ENCODE data around the gene PCYOX1L.
A peak's percentile ranks its signal among the peaks of the same experiment; 100 is the strongest.

PCYOX1L gene, protein sequence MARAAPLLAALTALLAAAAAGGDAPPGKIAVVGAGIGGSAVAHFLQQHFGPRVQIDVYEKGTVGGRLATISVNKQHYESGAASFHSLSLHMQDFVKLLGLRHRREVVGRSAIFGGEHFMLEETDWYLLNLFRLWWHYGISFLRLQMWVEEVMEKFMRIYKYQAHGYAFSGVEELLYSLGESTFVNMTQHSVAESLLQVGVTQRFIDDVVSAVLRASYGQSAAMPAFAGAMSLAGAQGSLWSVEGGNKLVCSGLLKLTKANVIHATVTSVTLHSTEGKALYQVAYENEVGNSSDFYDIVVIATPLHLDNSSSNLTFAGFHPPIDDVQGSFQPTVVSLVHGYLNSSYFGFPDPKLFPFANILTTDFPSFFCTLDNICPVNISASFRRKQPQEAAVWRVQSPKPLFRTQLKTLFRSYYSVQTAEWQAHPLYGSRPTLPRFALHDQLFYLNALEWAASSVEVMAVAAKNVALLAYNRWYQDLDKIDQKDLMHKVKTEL

GRCh38 chr5:149357370-149358293 lies at the start of gene PCYOX1L:
Gene PCYOX1L (plus strand): TSS chr5:149358046. CDS start chr5:149358069, 23 bp downstream.
- peak; percentile 93 for DNase-seq (ENCODE audit: low read depth)

- no peak for DNase-seq (ENCODE audit: low read depth)
Measured at GRCh38 chr5:149309354-149309753, 48.5 kb upstream of the PCYOX1L start.

- no peak for DNase-seq (ENCODE audit: low read depth)
Measured at GRCh38 chr5:149310488-149310887, 47.4 kb upstream of the PCYOX1L start.

GRCh38 chr5:149310947-149311658 lies 46.7 kb upstream of the PCYOX1L start:
- peak; percentile 90 for DNase-seq (ENCODE audit: low read depth)

DNA sequence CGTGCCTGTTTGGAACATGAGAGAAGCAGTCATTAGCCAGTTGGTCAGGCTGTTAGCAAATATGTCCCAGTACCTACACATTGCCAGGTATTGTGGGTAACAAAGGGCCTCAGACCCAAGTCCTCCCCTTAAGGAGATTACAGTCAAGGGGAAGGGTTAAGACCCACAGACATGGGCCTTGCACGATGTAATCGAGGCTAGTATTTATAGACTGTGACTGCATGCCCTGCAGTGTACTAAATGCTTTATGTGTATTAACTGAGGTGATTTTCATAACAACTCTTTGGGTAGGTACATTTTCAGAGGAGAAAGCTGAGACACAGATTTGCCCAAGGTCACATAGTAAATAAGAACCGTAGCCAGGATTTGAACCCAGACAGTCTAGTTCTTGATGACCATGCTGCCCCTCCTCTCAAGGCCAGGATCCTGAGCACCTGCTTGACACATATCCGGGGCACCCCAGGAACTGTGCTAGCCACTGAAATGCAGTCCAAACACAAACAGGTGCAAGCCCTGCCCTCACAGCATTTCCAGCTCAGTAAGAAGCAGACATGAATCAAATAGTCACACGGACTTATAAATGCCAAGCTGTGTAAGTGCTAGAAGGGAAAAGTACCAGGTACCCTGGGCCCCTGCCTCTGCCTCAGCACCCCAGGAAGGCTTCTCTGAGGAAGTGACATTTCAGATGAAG lies 44.5 kb upstream of the PCYOX1L start:
- DNase-seq (ENCODE audit: low read depth), result no peak

DNA sequence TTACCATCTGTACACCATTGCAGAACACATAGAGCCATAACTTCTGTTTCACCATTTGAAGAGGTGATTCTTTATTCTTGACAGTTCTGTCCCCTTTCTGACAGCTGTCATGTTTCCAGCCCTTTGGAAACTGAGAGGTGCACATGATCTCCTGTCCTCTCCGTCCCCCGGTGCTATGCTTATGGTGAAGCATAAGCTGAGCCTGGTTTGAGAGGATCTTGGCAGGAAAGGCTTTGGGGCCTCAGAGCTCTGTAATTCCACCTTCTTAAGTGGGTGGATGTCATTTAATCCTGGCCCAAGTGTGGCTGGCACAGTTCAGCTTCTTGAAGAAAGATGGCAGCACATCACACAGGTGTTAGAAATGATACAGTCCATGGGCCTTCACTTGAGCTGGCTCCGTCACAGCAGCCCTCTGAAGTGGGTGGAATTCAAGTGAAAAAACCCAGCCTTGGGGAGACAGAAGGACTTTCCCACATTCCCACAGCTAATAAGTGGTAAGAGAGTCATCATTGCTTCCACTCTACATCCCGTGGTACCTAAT lies 43.2 kb upstream of the PCYOX1L start:
- DNase-seq (ENCODE audit: low read depth), result no peak

DNA sequence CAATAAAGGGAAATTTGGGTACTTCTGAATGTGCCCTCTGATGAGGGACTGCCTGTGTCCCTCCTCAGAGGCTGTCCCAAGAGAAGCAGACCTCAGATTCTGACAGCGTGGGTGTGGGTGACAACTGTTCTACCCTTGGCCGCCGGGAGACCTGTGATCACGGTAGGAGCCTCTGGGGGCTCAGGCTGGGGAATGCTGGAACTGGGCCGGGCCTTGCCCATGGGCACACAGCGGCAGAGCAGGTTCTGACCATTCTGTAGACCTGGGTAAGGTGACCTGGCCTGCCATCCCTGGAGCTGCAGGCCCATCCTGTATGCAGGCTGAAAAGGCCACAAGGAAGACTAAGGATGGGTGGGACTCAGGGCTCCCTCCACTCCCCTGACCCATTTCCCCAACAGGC lies 42.1 kb upstream of the PCYOX1L start:
- no peak for DNase-seq (ENCODE audit: low read depth)

DNA sequence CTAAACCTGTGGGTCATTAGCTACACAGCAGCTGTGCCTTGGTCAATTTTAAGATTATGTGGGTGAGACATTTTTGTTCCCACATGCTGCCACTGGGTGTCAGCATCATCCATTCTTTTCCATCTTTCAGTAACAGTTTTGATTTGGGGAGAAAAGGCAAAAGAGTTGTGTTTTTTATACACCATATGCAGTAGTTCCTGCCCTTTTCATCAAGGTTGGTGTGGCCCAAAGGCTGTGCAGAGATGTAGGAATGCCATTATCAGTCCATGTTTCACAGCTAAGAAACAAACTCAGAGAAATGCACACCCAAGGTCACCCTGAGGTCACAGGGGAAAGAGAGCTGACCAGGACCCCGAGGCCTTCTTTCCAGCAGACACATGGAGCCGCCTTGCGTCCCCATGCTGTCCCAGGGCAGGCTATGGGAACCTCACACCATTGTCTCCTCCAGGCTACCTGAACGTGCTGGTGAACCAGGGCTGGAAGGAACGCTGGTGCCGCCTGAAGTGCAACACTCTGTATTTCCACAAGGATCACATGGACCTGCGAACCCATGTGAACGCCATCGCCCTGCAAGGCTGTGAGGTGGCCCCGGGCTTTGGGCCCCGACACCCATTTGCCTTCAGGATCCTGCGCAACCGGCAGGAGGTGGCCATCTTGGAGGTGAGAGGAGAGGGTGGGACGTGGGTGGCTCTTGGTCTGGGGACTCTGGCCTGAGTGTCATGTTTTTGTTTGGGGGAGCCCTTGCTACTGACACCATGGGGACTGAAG lies 40.4 kb upstream of the PCYOX1L start:
- DNase-seq (ENCODE audit: low read depth), result peak; percentile 49

- no peak for DNase-seq (ENCODE audit: low read depth)
Measured at GRCh38 chr5:149319174-149319573, 38.7 kb upstream of the PCYOX1L start.

DNA sequence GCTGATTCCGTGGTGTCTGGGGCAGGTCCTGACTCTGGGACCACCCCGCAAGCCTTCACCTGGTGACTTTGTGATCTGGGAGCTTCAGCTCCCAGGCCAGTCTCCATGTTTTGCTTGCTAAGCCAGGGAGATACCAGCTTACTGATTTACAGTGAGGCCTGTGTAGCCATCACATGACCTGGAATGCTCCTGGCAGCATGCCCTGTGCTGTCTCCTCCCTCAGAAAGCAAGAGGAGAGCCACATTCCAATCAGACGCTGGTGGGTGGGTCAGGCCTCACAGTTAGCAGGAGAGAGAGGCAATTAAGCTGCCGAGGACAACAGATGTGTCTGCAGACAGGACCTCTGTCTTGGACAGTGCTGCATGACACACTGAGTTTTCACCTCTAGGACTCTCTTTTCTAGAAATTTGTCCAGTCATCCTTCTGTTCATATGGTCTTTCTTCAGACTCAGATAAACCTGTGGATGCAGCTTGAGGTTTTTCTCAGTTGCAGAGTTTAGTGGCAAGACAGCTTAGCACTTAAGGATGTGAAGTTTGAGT lies 37.0 kb upstream of the PCYOX1L start:
- DNase-seq (ENCODE audit: low read depth), result peak; percentile 97

- DNase-seq (ENCODE audit: low read depth), result no peak
Measured at GRCh38 chr5:149322518-149322917, 35.3 kb upstream of the PCYOX1L start.

- peak; percentile 89 for DNase-seq (ENCODE audit: low read depth)
Measured at GRCh38 chr5:149323210-149323609, 34.6 kb upstream of the PCYOX1L start.

DNA sequence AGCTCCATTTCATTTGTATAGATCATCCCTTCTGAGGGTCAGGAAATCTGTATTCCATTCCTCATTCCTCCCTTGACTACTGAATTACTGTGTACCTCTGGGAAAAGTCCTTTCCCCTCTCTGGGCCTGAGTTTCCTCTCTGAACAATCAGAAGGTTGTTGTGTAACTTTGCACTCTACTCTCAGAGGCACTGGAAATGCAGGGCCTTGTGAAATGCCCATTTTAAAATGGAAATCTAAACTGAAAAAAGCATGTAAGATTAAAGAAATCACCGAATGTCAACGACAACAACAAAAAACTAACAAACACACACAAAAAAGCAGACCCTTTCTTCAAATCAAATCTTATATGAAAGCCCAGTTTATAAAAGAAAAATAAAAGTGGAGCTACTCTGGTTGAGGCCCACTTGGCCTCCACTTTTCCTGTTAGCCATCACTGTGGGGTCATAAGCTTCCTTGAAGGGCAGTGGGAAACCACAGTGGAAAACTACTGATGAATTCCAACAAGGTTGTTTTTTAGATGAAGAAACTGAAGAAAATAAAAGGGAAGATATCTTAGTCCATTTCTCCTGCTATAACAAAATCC lies 34.1 kb upstream of the PCYOX1L start:
- peak; percentile 81 for DNase-seq (ENCODE audit: low read depth)

- DNase-seq (ENCODE audit: low read depth), result no peak
Measured at GRCh38 chr5:149324641-149325040, 33.2 kb upstream of the PCYOX1L start.

- peak; percentile 25 for DNase-seq (ENCODE audit: low read depth)
Measured at GRCh38 chr5:149325166-149325735, 32.6 kb upstream of the PCYOX1L start.

GRCh38 chr5:149325894-149326293 lies 32.0 kb upstream of the PCYOX1L start:
- no peak for DNase-seq (ENCODE audit: low read depth)

- DNase-seq (ENCODE audit: low read depth), result no peak
Measured at GRCh38 chr5:149326611-149327010, 31.2 kb upstream of the PCYOX1L start.

DNA sequence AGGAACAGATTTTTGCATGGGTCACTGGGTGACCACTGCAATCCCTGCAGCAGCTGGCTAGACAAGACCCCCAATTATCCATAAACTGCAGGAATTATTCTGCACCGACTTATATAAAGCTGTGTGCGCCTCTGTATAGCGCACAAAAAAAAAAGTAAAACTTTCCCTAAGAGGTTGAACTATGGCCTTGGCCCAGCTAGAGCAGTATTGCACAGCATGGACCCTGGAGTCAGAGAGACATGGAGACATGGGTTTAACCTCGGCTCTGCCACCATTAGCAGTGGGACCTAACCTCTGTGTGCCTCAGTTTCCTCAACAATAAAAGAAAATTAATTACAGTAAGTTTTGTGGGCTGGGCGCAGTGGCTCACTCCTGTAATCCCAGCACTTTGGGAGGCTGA lies 29.7 kb upstream of the PCYOX1L start:
- no peak for DNase-seq (ENCODE audit: low read depth)

DNA sequence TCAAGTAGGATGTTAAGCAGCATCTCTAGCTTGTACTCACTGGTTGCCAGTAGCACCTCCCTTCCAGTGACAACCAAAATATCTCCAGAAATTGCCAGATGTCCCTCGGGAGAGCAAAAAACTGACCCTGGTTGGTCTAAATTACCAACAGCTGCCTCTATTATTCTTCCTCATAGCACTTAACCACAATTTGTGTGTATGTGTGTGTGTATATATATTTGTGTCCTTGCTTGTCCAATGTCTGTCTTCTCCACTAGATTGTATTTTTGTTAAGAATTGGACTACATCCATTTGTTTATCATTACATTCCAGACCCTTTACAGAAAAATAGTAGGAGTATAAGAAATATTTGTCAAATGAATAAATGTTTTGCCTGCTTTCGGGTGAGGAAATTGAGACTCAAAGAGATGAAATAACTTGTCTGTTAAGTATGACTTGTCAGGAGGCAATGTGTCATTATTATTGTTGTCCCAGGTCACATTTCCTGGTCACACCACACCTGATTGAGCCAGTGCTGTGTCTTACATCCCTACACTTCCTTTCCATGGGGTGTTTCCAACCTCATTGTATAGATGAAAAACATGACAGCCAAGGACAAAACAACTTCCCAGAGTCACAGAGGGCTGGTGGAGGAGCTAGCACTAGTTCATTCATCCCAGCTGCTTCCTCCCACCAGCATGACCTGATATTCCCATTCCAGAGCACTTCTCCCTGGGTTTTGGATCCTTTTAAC lies 24.0 kb upstream of the PCYOX1L start:
- no peak for DNase-seq (ENCODE audit: low read depth)

Measured in amniotic epithelial cell (primary cell).